Measurements from ENCODE around the gene PTPN1. TPM values are rescaled to one million over a fixed set of nuclear protein-coding genes. Genes with fewer than 3 reads are reported as not detected.
A peak's percentile ranks its signal among the peaks of the same experiment; 100 is the strongest.

The PTPN1 gene
- total and polyA plus RNA-seq, 2 of the 13 experiments (the other 11 are each of a cell fraction or from before 2014, with no cell fraction given) = 17.7 to 37.2 TPM

DNA sequence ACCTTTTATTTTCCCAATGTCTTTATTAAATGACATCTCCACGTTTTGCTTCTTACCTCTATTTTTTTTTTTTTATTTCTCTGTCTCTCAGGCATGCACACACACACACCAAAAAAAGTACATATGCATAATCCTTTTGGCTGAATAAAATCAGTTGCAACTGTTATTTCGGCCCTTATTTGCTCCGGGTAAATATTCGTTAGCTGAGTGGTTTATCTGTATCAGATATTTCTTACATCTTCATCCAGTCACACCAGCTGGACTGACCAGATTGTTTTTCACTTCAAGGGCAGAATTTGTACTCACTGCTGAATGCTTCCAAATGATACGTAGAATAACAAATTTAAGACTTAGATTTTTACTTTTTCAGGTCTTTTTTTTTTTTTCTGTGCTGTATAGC lies 45.5 kb downstream of the PTPN1 start:
- ATAC-seq (no peak), FAIRE-seq (no peak), DNase-seq (ENCODE audit: low spot score) (no peak)
- TF ChIP-seq ZNF501 (CRISPR knock-in tag; IDR thresholded peaks at IDR 0.05) (no peak), HMG20B (CRISPR knock-in tag; conservative IDR thresholded peaks at IDR 0.05) (no peak), RFX1 (IDR thresholded peaks at IDR 0.05) (no peak), HNF4G (IDR thresholded peaks at IDR 0.05; ENCODE audit: borderline replicate concordance, low read depth, low read length) (no peak), HNF4G (CRISPR knock-in tag; IDR thresholded peaks at IDR 0.05; ENCODE audit: borderline replicate concordance, low read depth) (no peak)
- Histone ChIP-seq H4K20me1 (ENCODE audit: insufficient read depth, low read length) (no peaks in the 10 kb centered on the region), H3K27ac (ENCODE audit: extremely low read length, insufficient read depth, low read length) (no peak overlapping the region), H3K27me3 (ENCODE audit: control insufficient read depth in 1 of 2, insufficient read depth in 2 of 2, low read length in 2 of 2) (no peaks in the 10 kb centered on the region), H3K36me3 (replicated peaks in 1 of 2; ENCODE audit: control insufficient read depth in 1 of 2, insufficient read depth in 2 of 2, low read length in 2 of 2) (peaks cover 0 to 1% of the 10 kb centered on the region in 2 experiments; a peak in 3 of 5 replicates), H3K9ac (ENCODE audit: insufficient read depth, low read depth, low read length) (no peak overlapping the region), H3K79me2 (ENCODE audit: insufficient read depth, low read length) (peaks cover 4% of the 10 kb centered on the region), H3K9me3 (ENCODE audit: low read length) (no peaks in the 10 kb centered on the region), H2AFZ (ENCODE audit: low read length) (no peak overlapping the region), H3K4me1 (ENCODE audit: insufficient read depth, low read length) (peaks cover 15% of the 10 kb centered on the region), H3K4me2 (ENCODE audit: low read depth, low read length) (no peak overlapping the region), H3K4me3 (replicated peaks in 1 of 3; ENCODE audit: insufficient read depth in 1 of 3, low read depth in 2 of 3, low read length in 3 of 3) (no peak overlapping the region)
- CTCF ChIA-PET (ENCODE audit: low intra/inter-chr PET ratio, low total read pairs) = no interaction called here
- POLR2A ChIA-PET = no interaction called here
- WGBS (ENCODE audit: low lambda C conversion rate) = 94% methylated on average over 5 of the region's 5 CpGs
- BruUV-seq (replicated peaks) = no TSS peak
- in situ Hi-C loops (cut with HindIII; ENCODE audit: extremely low pct_ligation_motif_present, low pct_unique_long_range_greater_than_20kb) = no loop called here
- intact Hi-C loops (cut with micrococcal nuclease; ENCODE audit: unreplicated experiment) = no loop called here

DNA sequence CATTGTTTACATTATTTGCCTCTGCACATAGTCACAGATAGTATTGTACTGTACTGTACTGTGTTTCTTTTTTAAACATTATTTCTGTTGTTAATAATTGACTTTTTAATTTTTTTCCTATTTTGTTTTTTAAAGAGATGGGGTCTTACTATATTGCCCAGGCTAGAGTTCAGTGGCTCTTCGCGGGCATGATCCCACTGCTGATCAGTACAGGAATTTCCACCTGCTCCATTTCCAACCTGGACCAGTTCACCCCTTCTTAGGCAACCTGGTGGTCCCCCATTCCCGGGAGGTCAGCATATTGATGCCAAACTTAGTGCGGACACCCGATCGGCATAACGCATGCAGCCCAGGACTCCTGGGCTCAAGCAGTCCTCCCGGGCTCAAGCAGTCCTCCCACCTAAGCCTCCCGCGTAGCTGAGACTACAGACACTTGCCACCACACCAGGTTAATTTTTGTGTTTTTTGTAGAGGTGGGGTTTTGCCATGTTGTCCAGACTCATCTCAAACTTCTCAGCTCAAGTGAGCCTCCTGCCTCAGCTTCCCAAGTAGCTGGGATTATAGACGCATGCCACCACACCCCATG lies 47.5 kb downstream of the PTPN1 start:
- no TSS peak for BruUV-seq (replicated peaks)
- ATAC-seq (no peak), FAIRE-seq (no peak), DNase-seq (ENCODE audit: low spot score) (no peak)
- Histone ChIP-seq H3K79me2 (ENCODE audit: insufficient read depth, low read length) (peaks cover 4% of the 10 kb centered on the region), H3K9me3 (ENCODE audit: low read length) (no peaks in the 10 kb centered on the region), H4K20me1 (ENCODE audit: insufficient read depth, low read length) (no peaks in the 10 kb centered on the region), H3K4me1 (ENCODE audit: insufficient read depth, low read length) (peaks cover 21% of the 10 kb centered on the region), H3K27ac (ENCODE audit: extremely low read length, insufficient read depth, low read length) (no peak overlapping the region), H3K27me3 (ENCODE audit: control insufficient read depth in 1 of 2, insufficient read depth in 2 of 2, low read length in 2 of 2) (no peaks in the 10 kb centered on the region), H3K9ac (ENCODE audit: insufficient read depth, low read depth, low read length) (no peak overlapping the region), H3K36me3 (replicated peaks in 1 of 2; ENCODE audit: control insufficient read depth in 1 of 2, insufficient read depth in 2 of 2, low read length in 2 of 2) (peaks cover 12 to 19% of the 10 kb centered on the region in 2 experiments; a peak in 4 of 5 replicates), H3K4me3 (replicated peaks in 1 of 3; ENCODE audit: insufficient read depth in 1 of 3, low read depth in 2 of 3, low read length in 3 of 3) (no peak overlapping the region), H2AFZ (ENCODE audit: low read length) (no peak overlapping the region), H3K4me2 (ENCODE audit: low read depth, low read length) (no peak overlapping the region)
- 96% methylated on average over 11 of the region's 11 CpGs for WGBS (ENCODE audit: low lambda C conversion rate)
- intact Hi-C loops (cut with micrococcal nuclease; ENCODE audit: unreplicated experiment) = no loop called here
- in situ Hi-C loops (cut with HindIII; ENCODE audit: extremely low pct_ligation_motif_present, low pct_unique_long_range_greater_than_20kb) = no loop called here
- CTCF ChIA-PET (ENCODE audit: low intra/inter-chr PET ratio, low total read pairs) = no interaction called here
- POLR2A ChIA-PET = no interaction called here
- 0 out of 2 replicates have a peak, but pooled peaks have one; percentile 25 for TF ChIP-seq FOXA3 (CRISPR knock-in tag; IDR thresholded peaks at IDR 0.05)
- TF ChIP-seq, protein P1, sequence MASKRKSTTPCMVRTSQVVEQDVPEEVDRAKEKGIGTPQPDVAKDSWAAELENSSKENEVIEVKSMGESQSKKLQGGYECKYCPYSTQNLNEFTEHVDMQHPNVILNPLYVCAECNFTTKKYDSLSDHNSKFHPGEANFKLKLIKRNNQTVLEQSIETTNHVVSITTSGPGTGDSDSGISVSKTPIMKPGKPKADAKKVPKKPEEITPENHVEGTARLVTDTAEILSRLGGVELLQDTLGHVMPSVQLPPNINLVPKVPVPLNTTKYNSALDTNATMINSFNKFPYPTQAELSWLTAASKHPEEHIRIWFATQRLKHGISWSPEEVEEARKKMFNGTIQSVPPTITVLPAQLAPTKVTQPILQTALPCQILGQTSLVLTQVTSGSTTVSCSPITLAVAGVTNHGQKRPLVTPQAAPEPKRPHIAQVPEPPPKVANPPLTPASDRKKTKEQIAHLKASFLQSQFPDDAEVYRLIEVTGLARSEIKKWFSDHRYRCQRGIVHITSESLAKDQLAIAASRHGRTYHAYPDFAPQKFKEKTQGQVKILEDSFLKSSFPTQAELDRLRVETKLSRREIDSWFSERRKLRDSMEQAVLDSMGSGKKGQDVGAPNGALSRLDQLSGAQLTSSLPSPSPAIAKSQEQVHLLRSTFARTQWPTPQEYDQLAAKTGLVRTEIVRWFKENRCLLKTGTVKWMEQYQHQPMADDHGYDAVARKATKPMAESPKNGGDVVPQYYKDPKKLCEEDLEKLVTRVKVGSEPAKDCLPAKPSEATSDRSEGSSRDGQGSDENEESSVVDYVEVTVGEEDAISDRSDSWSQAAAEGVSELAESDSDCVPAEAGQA (IDR thresholded peaks at IDR 0.05; ENCODE audit: low read depth) = no peak
- TF ChIP-seq, protein P1 (CRISPR knock-in tag; IDR thresholded peaks at IDR 0.05; ENCODE audit: borderline replicate concordance) = 0 out of 2 replicates have a peak, but pooled peaks have one; percentile 19
